ENCODE measurements around the gene SPI1.

DNA sequence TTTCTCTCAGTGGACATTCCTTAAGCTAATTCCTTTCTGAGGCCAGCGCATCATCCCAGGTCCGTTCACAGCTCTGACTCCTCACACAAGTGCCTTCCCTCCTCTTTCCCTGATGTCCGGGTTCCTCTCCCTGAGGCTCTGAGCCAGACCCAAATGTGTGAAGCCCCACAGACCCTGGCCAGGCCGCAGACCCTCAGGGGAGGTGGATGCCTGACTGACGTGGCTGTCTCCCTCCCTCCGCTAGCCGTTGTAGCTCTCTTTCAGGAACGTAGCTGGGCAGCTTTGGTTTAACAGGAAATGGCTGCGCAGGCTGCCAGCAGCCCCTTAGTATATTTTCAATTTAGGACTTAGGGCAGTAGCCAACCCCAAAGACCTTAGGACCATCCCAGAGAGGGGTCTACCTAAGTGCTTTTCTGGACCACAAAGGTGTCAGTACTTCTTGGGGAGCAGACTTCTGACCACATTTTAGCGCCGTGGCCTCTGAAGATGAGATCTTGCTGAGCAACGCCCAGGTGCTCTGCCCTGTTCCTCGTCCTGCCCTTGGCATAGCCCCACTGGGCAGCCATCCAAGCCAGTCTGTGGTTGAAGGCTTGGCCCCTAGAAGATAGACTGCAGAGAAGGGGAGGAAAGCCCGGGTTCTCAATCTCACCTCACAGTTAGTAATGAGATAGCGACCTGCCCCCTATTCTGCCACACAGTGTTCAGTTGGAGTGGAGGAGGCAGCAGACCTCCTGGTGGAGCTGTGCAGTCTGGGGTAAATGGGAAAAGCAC, 52.9 kb downstream of the SPI1 start:
- TF ChIP-seq, protein P1, sequence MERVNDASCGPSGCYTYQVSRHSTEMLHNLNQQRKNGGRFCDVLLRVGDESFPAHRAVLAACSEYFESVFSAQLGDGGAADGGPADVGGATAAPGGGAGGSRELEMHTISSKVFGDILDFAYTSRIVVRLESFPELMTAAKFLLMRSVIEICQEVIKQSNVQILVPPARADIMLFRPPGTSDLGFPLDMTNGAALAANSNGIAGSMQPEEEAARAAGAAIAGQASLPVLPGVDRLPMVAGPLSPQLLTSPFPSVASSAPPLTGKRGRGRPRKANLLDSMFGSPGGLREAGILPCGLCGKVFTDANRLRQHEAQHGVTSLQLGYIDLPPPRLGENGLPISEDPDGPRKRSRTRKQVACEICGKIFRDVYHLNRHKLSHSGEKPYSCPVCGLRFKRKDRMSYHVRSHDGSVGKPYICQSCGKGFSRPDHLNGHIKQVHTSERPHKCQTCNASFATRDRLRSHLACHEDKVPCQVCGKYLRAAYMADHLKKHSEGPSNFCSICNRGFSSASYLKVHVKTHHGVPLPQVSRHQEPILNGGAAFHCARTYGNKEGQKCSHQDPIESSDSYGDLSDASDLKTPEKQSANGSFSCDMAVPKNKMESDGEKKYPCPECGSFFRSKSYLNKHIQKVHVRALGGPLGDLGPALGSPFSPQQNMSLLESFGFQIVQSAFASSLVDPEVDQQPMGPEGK (CRISPR knock-in tag; IDR thresholded peaks at IDR 0.05; ENCODE audit: borderline replicate concordance), result no peak
- TF ChIP-seq RARB (CRISPR knock-in tag; IDR thresholded peaks at IDR 0.05) (no peak), ZNF565 (CRISPR knock-in tag; conservative IDR thresholded peaks at IDR 0.05; ENCODE audit: low read depth) (no peak), CSDC2 (CRISPR knock-in tag; IDR thresholded peaks at IDR 0.05) (no peak), ZNF8 (CRISPR knock-in tag; IDR thresholded peaks at IDR 0.05) (no peak), TCF4 (CRISPR knock-in tag; IDR thresholded peaks at IDR 0.05; ENCODE audit: borderline replicate concordance) (no peak)
- TF ChIP-seq, protein P2, sequence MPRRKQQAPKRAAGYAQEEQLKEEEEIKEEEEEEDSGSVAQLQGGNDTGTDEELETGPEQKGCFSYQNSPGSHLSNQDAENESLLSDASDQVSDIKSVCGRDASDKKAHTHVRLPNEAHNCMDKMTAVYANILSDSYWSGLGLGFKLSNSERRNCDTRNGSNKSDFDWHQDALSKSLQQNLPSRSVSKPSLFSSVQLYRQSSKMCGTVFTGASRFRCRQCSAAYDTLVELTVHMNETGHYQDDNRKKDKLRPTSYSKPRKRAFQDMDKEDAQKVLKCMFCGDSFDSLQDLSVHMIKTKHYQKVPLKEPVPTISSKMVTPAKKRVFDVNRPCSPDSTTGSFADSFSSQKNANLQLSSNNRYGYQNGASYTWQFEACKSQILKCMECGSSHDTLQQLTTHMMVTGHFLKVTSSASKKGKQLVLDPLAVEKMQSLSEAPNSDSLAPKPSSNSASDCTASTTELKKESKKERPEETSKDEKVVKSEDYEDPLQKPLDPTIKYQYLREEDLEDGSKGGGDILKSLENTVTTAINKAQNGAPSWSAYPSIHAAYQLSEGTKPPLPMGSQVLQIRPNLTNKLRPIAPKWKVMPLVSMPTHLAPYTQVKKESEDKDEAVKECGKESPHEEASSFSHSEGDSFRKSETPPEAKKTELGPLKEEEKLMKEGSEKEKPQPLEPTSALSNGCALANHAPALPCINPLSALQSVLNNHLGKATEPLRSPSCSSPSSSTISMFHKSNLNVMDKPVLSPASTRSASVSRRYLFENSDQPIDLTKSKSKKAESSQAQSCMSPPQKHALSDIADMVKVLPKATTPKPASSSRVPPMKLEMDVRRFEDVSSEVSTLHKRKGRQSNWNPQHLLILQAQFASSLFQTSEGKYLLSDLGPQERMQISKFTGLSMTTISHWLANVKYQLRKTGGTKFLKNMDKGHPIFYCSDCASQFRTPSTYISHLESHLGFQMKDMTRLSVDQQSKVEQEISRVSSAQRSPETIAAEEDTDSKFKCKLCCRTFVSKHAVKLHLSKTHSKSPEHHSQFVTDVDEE (CRISPR knock-in tag; IDR thresholded peaks at IDR 0.05), result no peak

All from SK-N-SH treated with all-trans-retinoic acid at 6 μM for 48 hours (cell line).